GM10847 (cell line): ENCODE results near the gene CFAP221.

ENCODE experiments used
- POLR2A ChIP-seq: IDR thresholded peaks from 2 replicates; pipeline ENCODE4 v1.6.1; 2011; ENCODE audit not compliant: insufficient read length; ENCODE audit errors: extremely low read depth

CFAP221 gene

GRCh38 chr2:119598596-119599263 is 54.5 kb downstream of the CFAP221 start:
- no peak for TF ChIP-seq POLR2A

- TF ChIP-seq POLR2A = no peak
Measured at GRCh38 chr2:119599384-119599783, 55.1 kb downstream of the CFAP221 start.

GRCh38 chr2:119605096-119605495 is 60.8 kb downstream of the CFAP221 start:
- TF ChIP-seq POLR2A = no peak

GRCh38 chr2:119606674-119607073 is 62.4 kb downstream of the CFAP221 start:
- TF ChIP-seq POLR2A = no peak

GRCh38 chr2:119608553-119608952 is 64.3 kb downstream of the CFAP221 start:
- TF ChIP-seq POLR2A = no peak

GRCh38 chr2:119609337-119609736 is 65.1 kb downstream of the CFAP221 start:
- no peak for TF ChIP-seq POLR2A

GRCh38 chr2:119616421-119616820 is 72.2 kb downstream of the CFAP221 start:
- TF ChIP-seq POLR2A = no peak

- TF ChIP-seq POLR2A = no peak
Measured at GRCh38 chr2:119617455-119617854, 73.2 kb downstream of the CFAP221 start.

GRCh38 chr2:119625226-119625625 is 81.0 kb downstream of the CFAP221 start:
- no peak for TF ChIP-seq POLR2A

- no peak for TF ChIP-seq POLR2A
Measured at GRCh38 chr2:119629323-119629825, 85.1 kb downstream of the CFAP221 start.

GRCh38 chr2:119630121-119630520 is 85.9 kb downstream of the CFAP221 start:
- TF ChIP-seq POLR2A = no peak

GRCh38 chr2:119637371-119637770 is 93.1 kb downstream of the CFAP221 start:
- no peak for TF ChIP-seq POLR2A

- no peak for TF ChIP-seq POLR2A
Measured at GRCh38 chr2:119638246-119638645, 94.0 kb downstream of the CFAP221 start.

GRCh38 chr2:119638685-119639554 is 94.7 kb downstream of the CFAP221 start:
- no peak for TF ChIP-seq POLR2A

- TF ChIP-seq POLR2A = no peak
Measured at GRCh38 chr2:119641562-119642258, 97.5 kb downstream of the CFAP221 start.

GRCh38 chr2:119644186-119644585 is 99.9 kb downstream of the CFAP221 start:
- no peak for TF ChIP-seq POLR2A
